ENCODE measurements around the gene HEBP2.

DNA sequence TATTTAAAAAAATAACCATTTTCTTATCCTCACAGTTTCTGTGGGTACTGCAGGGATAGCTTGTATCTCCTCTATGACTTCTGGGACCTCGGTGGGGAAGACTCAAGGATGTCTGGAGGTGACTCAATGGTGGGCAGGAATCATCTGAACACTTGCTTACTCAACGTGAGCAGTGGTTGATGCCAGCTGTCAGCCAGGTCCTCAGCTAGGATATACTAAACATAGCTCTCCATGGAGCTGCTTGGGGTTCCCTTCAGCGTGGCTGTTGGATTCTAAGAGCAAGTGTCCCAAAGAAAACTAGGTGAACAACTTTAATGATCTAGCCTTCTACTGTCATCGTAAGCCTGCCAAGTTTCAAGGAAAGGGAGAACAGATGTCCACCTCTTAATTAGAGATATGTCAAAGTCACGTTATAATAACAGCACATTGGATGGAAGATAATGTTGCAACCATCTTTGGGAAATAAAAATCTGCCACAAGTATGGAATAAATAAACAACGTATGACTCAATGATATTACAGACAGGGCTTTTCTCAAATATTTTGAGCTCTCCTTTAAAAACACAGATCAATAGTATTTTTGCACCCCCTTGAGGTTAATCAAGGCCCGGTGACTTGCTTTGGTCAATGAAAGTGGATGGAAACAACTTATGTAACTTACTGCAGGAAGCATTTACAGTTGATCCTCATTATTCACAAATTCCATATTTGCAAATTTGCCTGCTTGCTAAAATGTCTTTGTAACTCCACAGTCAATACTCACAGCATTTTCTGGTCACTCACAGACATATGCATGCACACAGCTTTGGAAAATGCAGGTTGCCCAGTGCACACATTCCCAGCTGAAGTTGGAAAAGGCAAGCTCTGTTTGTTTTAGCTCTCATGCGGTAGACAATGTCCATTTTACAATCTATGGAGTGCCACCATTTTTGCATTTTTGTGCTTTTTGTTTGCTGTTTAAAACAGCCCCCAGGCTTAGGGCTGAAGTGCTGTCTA, 6.6 kb upstream of the HEBP2 start:
- TF ChIP-seq, protein P1, sequence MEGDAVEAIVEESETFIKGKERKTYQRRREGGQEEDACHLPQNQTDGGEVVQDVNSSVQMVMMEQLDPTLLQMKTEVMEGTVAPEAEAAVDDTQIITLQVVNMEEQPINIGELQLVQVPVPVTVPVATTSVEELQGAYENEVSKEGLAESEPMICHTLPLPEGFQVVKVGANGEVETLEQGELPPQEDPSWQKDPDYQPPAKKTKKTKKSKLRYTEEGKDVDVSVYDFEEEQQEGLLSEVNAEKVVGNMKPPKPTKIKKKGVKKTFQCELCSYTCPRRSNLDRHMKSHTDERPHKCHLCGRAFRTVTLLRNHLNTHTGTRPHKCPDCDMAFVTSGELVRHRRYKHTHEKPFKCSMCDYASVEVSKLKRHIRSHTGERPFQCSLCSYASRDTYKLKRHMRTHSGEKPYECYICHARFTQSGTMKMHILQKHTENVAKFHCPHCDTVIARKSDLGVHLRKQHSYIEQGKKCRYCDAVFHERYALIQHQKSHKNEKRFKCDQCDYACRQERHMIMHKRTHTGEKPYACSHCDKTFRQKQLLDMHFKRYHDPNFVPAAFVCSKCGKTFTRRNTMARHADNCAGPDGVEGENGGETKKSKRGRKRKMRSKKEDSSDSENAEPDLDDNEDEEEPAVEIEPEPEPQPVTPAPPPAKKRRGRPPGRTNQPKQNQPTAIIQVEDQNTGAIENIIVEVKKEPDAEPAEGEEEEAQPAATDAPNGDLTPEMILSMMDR (conservative IDR thresholded peaks at IDR 0.05; ENCODE audit: low read length), result no peak
- TF ChIP-seq EZH2phosphoT487 (IDR thresholded peaks at IDR 0.05; ENCODE audit: borderline replicate concordance, low read depth, low read length), result no peak

All from OCI-LY7 (cell line).